ENCODE results near the gene PHACTR4. TPM values are rescaled to one million over a fixed set of nuclear protein-coding genes. Genes with fewer than 3 reads are reported as not detected.

The PHACTR4 gene
- total and polyA plus RNA-seq, 2 of the 4 experiments (the other 2 are of a cell fraction): 7.5 to 15.0 TPM

GRCh38 chr1:28509705-28510272 is 140.2 kb downstream of the PHACTR4 start:
- H3K4me3 ChIP-seq (ENCODE audit: insufficient read depth, low read depth, low read length): no peak overlapping the region; the same call in 1 of the 2 replicates
- H3K36me3 ChIP-seq (ENCODE audit: control insufficient read depth, insufficient read depth, low read length): peaks cover 50% of the 10 kb centered on the region
- peak overlapping the region; percentile 5; the same call in 1 of the 2 replicates for H2BK120ac ChIP-seq (ENCODE audit: low read depth, low read length)
- POLR2A ChIA-PET (ENCODE audit: unreplicated experiment): interaction anchor here (0.5 to 1.0 kb wide), 4 partner anchors 100 to 252 kb away, joined by 3 to 4 read pairs (median 3); no protein-coding TSS in a partner anchor
- intact Hi-C loops (cut with micrococcal nuclease) (loop anchor here (5.0 kb wide), 1 partner anchor 102 kb away; no protein-coding TSS in a partner anchor), in situ Hi-C loops (cut with MboI; ENCODE audit: low sequenced_read_pairs) (no loop called here), dilution Hi-C loops (cut with HindIII; ENCODE audit: low sequenced_read_pairs, unreplicated experiment) (no loop called here)
- peak overlapping the region; percentile 73 for H3K23ac ChIP-seq (ENCODE audit: low read depth, low read length)
- CTCF ChIA-PET: interaction anchor here (0.6 to 1.7 kb wide), 3 partner anchors 101 to 261 kb away, joined by 3 to 4 read pairs (median 4); no protein-coding TSS in a partner anchor
- H3K14ac ChIP-seq (replicated peaks; ENCODE audit: low read depth, low read length): peak overlapping the region; percentile 65
- H4K5ac ChIP-seq (ENCODE audit: low read depth, low read length): peak overlapping the region; percentile 45
- peak overlapping the region; percentile 79 for H2BK5ac ChIP-seq (ENCODE audit: low read depth, low read length, poor library complexity, severe bottlenecking)
- DNase-seq: no peak
- H2AK9ac ChIP-seq (replicated peaks; ENCODE audit: low read depth, low read length, poor library complexity): peak overlapping the region; percentile 29
- H4K91ac ChIP-seq (ENCODE audit: insufficient read depth, low read depth, low read length): peak overlapping the region; percentile 18
- peaks cover 82% of the 10 kb centered on the region for H4K20me1 ChIP-seq (ENCODE audit: insufficient read depth, low read length)
- peak overlapping the region; percentile 54 for H3K9ac ChIP-seq (ENCODE audit: low read depth, low read length)
- H3K56ac ChIP-seq (ENCODE audit: extremely low read depth, insufficient read depth, low read length): peak overlapping the region; percentile 64
- ATAC-seq (ENCODE audit: low read depth): no peak
- peaks cover 14% of the 10 kb centered on the region for H3K9me1 ChIP-seq (ENCODE audit: insufficient read depth, low read length)
- no peak for TF ChIP-seq POLR2A (IDR thresholded peaks at IDR 0.05; ENCODE audit: low read depth, low read length)
- no peak for TF ChIP-seq NFE2L2 (IDR thresholded peaks at IDR 0.05; ENCODE audit: low read depth, low read length)
- TF ChIP-seq, protein P1, sequence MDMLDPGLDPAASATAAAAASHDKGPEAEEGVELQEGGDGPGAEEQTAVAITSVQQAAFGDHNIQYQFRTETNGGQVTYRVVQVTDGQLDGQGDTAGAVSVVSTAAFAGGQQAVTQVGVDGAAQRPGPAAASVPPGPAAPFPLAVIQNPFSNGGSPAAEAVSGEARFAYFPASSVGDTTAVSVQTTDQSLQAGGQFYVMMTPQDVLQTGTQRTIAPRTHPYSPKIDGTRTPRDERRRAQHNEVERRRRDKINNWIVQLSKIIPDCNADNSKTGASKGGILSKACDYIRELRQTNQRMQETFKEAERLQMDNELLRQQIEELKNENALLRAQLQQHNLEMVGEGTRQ (IDR thresholded peaks at IDR 0.05; ENCODE audit: low read depth, low read length): 0 out of 2 replicates have a peak, but pooled peaks have one; percentile 1
- H2AK5ac ChIP-seq (ENCODE audit: low read depth, low read length): peak overlapping the region; percentile 33
- H3K18ac ChIP-seq (ENCODE audit: low read depth, low read length): peak overlapping the region; percentile 76
- H2BK15ac ChIP-seq (ENCODE audit: low read depth, low read length): no peak overlapping the region
- H3K4ac ChIP-seq (ENCODE audit: low read depth, low read length): peak overlapping the region; percentile 62
- peaks cover 13% of the 10 kb centered on the region for H3K4me1 ChIP-seq (ENCODE audit: control insufficient read depth, insufficient read depth, low read length)
- H3K27me3 ChIP-seq (ENCODE audit: control insufficient read depth, insufficient read depth, low read length): no peaks in the 10 kb centered on the region
- H2AFZ ChIP-seq (replicated peaks; ENCODE audit: low read length, poor library complexity): no peak overlapping the region
- BruUV-seq (replicated peaks): no TSS peak
- H2BK20ac ChIP-seq (ENCODE audit: low read depth, low read length): no peak overlapping the region
- H3K27ac ChIP-seq (ENCODE audit: insufficient read depth, low read length): peak overlapping the region; percentile 79
- H3K79me1 ChIP-seq (ENCODE audit: low read depth in 1 of 2, low read length in 2 of 2): peaks cover 17 to 38% of the 10 kb centered on the region in 2 experiments
- H3K9me3 ChIP-seq (ENCODE audit: control insufficient read depth, insufficient read depth, low read length): no peaks in the 10 kb centered on the region
- WGBS, 2 experiments (ENCODE audit: extremely low coverage in 2 of 2, insufficient read length in 1 of 2): 87% methylated on average over 6 of the region's 8 CpGs; no CpG with 5 or more reads in 1 of the 2 experiments
- peak overlapping the region; percentile 68 for H3K4me2 ChIP-seq (ENCODE audit: low read depth, low read length)
- peak overlapping the region; percentile 54 to 82 for H4K8ac ChIP-seq (ENCODE audit: low read depth in 2 of 2, low read length in 2 of 2)
